Activated naive CD4-positive, alpha-beta T cell (primary cell): ENCODE data around the gene SNTG2.

Experiments used
- DNase-seq, 4 experiments: peaks; one replicate each; lab custom pipeline; 2025; lab: John Stamatoyannopoulos, UW

Gene SNTG2

GRCh38 chr2:1283020-1283801 lies 332.6 kb downstream of the SNTG2 start:
- no peak for DNase-seq

- DNase-seq = no peak
These were observed 333.2 kb downstream of the SNTG2 start for GRCh38 chr2:1283871-1284270.

GRCh38 chr2:1286929-1287328 lies 336.3 kb downstream of the SNTG2 start:
- no peak for DNase-seq

- no peak for DNase-seq
These were observed 336.8 kb downstream of the SNTG2 start for GRCh38 chr2:1287427-1287826.

- no peak for DNase-seq
These were observed 344.3 kb downstream of the SNTG2 start for GRCh38 chr2:1294900-1295299.

- DNase-seq = no peak
These were observed 345.1 kb downstream of the SNTG2 start for GRCh38 chr2:1295740-1296139.

GRCh38 chr2:1297372-1298159 lies 346.9 kb downstream of the SNTG2 start:
- DNase-seq = no peak

- DNase-seq = no peak
These were observed 348.4 kb downstream of the SNTG2 start for GRCh38 chr2:1299043-1299442.

GRCh38 chr2:1300284-1300683 lies 349.6 kb downstream of the SNTG2 start:
- no peak for DNase-seq

GRCh38 chr2:1301056-1301455 lies 350.4 kb downstream of the SNTG2 start:
- no peak for DNase-seq

GRCh38 chr2:1305342-1306013 lies 354.8 kb downstream of the SNTG2 start:
- no peak for DNase-seq

GRCh38 chr2:1306014-1306686 lies 355.5 kb downstream of the SNTG2 start:
- DNase-seq = no peak

- no peak for DNase-seq
These were observed 356.3 kb downstream of the SNTG2 start for GRCh38 chr2:1306687-1307516.

- no peak for DNase-seq
These were observed 357.0 kb downstream of the SNTG2 start for GRCh38 chr2:1307670-1308069.

- no peak for DNase-seq
These were observed 358.0 kb downstream of the SNTG2 start for GRCh38 chr2:1308678-1309077.

GRCh38 chr2:1309507-1309906 lies 358.9 kb downstream of the SNTG2 start:
- DNase-seq = no peak

GRCh38 chr2:1310202-1310601 lies 359.6 kb downstream of the SNTG2 start:
- no peak for DNase-seq

- DNase-seq = no peak
These were observed 360.2 kb downstream of the SNTG2 start for GRCh38 chr2:1310866-1311265.

- DNase-seq = no peak
These were observed 362.7 kb downstream of the SNTG2 start for GRCh38 chr2:1313240-1313924.

- DNase-seq = no peak
These were observed 363.6 kb downstream of the SNTG2 start for GRCh38 chr2:1314254-1314653.
